ENCODE measurements around the gene KCNH3. TPM values are rescaled to one million over a fixed set of nuclear protein-coding genes. Genes with fewer than 3 reads are reported as not detected.

KCNH3 gene
- total RNA-seq, 4 donors from 2014 or later: not detected

GRCh38 chr12:49529414-49529813 is 9.4 kb upstream of the KCNH3 start:
- TF ChIP-seq, protein P1, sequence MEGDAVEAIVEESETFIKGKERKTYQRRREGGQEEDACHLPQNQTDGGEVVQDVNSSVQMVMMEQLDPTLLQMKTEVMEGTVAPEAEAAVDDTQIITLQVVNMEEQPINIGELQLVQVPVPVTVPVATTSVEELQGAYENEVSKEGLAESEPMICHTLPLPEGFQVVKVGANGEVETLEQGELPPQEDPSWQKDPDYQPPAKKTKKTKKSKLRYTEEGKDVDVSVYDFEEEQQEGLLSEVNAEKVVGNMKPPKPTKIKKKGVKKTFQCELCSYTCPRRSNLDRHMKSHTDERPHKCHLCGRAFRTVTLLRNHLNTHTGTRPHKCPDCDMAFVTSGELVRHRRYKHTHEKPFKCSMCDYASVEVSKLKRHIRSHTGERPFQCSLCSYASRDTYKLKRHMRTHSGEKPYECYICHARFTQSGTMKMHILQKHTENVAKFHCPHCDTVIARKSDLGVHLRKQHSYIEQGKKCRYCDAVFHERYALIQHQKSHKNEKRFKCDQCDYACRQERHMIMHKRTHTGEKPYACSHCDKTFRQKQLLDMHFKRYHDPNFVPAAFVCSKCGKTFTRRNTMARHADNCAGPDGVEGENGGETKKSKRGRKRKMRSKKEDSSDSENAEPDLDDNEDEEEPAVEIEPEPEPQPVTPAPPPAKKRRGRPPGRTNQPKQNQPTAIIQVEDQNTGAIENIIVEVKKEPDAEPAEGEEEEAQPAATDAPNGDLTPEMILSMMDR (IDR thresholded peaks at IDR 0.05; ENCODE audit: low read depth): no peak

GRCh38 chr12:49531745-49532144 is 7.1 kb upstream of the KCNH3 start:
- TF ChIP-seq, protein P1 (IDR thresholded peaks at IDR 0.05; ENCODE audit: low read depth): no peak

DNA sequence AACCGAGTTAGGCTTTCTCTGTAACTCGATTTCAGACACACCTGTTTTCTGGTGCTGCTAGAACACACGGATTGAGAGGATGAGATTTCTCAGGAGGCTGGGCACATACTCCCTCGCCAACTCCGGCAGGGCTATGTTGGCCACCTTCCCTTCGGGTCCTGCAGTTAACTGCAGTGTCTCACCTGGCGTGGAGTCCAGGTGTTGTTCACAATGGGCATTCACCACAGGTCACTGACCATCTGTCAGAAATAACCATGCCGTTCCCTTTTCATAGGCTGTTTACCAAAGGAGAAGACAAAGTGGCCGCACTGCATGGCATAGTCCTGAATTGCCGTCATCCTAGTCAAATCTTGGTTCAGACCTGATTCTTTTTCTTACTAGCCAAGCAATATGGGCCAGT is 5.5 kb upstream of the KCNH3 start:
- TF ChIP-seq, protein P1 (IDR thresholded peaks at IDR 0.05; ENCODE audit: low read depth): no peak

DNA sequence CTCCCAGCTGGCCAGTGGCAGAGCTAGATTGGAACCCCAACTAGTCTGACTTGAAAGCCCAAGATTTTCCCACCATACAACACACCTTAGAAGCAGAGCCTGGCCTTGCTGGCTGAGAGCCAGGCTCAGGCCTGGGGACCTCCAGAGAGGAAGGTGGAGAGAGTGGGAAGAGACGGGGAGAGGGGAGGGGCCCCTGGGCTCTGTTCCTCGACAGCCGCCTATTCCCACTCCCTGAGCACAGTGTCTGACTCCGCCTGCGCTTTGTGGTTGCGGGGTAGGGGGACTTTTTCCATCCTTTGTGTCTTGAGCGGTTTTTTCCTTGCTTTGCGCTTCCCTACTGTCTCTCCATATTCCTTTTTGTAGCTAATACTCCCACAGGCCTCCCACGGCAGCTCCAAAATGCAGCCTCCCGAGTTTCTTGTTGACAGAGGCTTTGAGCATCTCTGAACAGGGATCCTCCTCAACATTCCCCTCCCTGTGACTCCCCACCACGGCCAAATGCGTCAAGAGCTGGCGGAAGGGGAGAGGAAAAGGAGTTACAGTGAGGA is 4.0 kb upstream of the KCNH3 start:
- TF ChIP-seq, protein P1 (IDR thresholded peaks at IDR 0.05; ENCODE audit: low read depth): no peak

DNA sequence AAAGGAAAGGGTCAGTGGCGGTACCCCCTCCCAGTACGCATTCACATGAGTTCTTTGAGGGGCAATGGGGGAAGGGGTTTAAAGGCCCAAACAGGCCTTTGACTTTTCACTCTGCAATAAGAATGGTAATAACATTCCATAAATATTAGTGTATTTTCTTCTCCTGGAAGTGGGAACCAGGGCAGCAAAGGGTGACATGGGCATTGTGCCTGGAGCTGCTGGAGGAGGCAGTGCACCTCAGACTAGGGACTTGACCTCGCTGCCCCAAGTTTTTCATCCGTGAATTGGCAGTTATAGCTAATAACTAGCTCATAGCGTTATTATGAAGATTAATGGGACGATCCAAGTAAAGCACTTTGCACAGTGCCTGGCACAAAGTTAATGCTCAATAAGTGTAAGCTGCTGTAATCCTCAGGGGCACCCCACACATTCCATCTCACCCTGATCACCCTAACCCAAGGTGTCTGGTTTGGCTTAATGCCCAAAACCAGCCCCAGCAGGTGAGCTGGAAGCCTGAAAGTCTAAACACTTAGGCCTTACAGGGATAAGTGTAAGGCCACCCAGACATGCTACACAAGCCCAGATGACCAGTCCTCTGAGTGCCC is 2.8 kb upstream of the KCNH3 start:
- TF ChIP-seq, protein P1 (IDR thresholded peaks at IDR 0.05; ENCODE audit: low read depth): no peak

DNA sequence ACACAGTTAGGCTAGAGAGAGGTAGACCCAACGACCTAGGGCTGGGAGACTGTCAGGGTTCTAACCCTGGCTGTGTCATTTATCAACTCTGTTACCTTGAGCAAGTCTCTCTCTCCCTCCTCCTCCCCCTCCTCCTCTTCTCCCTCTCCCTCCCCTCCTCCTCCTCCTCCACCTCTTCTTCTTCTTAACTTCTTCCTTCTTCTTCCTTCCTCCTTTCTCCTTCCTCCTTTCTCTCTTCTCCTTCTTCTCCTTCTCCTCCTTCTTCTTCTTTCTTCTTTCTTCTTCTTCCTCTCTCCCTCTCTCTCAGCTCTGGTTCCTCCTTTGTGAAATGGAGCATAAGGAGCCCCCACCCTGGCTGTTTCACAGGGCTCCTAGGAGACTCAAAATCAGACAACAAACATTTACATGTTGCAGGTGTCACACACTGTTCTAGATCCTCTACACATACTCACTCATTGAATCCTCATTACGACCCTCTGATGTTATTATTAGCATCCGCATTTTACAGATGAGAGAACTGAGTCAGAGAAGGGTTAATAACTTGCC is 2.2 kb upstream of the KCNH3 start:
- TF ChIP-seq, protein P1 (IDR thresholded peaks at IDR 0.05; ENCODE audit: low read depth): no peak

DNA sequence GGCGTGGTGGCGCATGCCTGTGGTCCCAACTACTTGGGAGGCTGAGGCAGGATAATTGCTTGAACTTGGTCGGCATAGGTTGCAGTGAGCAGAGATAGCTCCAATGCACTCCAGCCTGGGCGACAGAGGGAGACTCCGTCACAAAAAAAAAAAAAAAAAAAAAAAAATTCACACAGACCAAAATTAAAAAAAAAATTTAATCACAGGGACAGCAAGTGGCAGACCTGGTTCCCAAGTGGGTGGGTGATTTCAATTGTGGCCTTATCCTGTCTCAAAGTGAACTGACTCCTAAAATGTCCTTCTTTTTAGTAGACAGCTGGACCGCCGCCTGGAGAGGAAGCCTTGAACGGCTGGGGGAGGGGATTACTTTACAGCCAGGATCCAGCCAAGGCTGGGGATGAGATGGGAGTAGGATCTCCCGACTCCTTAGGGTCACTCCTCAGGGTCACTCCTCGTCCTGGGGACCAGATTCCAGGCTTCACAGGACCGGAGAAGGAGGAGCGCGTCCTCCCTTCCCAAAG is 1.5 kb upstream of the KCNH3 start:
- TF ChIP-seq, protein P1 (IDR thresholded peaks at IDR 0.05; ENCODE audit: low read depth): no peak
